ENCODE measurements around the gene TIMM22.
A peak's percentile ranks its signal among the peaks of the same experiment; 100 is the strongest.
"Not testable (repeated sequence)": the region's sequence is repeated elsewhere in the genome, so short reads cannot be mapped to it uniquely, and the experiment has no call there.

Gene TIMM22

GRCh38 chr17:964876-965275, 32.1 kb upstream of the TIMM22 start:
- FAIRE-seq, result peak; percentile 53
- peak; percentile 83 for DNase-seq (ENCODE audit: insufficient read length, low spot score)
- no peak for TF ChIP-seq CTCF (IDR thresholded peaks at IDR 0.05; ENCODE audit: insufficient read depth, missing control alignments)

- no peak for DNase-seq (ENCODE audit: insufficient read length, low spot score)
- TF ChIP-seq CTCF (IDR thresholded peaks at IDR 0.05; ENCODE audit: insufficient read depth, missing control alignments), result no peak
- FAIRE-seq, result peak; percentile 25
Observed at GRCh38 chr17:965311-965989, 31.5 kb upstream of the TIMM22 start.

- FAIRE-seq (no peak), DNase-seq (ENCODE audit: insufficient read length, low spot score) (no peak)
- no peak for TF ChIP-seq CTCF (IDR thresholded peaks at IDR 0.05; ENCODE audit: insufficient read depth, missing control alignments)
Observed at GRCh38 chr17:967122-967521, 29.8 kb upstream of the TIMM22 start.

GRCh38 chr17:968812-969730, 27.9 kb upstream of the TIMM22 start:
- no peak for TF ChIP-seq CTCF (IDR thresholded peaks at IDR 0.05; ENCODE audit: insufficient read depth, missing control alignments)
- DNase-seq (ENCODE audit: insufficient read length, low spot score) (no peak), FAIRE-seq (no peak)

GRCh38 chr17:969811-970355, 27.0 kb upstream of the TIMM22 start:
- DNase-seq (ENCODE audit: insufficient read length, low spot score) (no peak), FAIRE-seq (no peak)
- TF ChIP-seq CTCF (IDR thresholded peaks at IDR 0.05; ENCODE audit: insufficient read depth, missing control alignments), result no peak

GRCh38 chr17:970364-970763, 26.6 kb upstream of the TIMM22 start:
- DNase-seq (ENCODE audit: insufficient read length, low spot score) (no peak), FAIRE-seq (no peak)
- TF ChIP-seq CTCF (IDR thresholded peaks at IDR 0.05; ENCODE audit: insufficient read depth, missing control alignments), result no peak

GRCh38 chr17:971861-972260, 25.1 kb upstream of the TIMM22 start:
- not testable (repeated sequence) for FAIRE-seq; DNase-seq (ENCODE audit: insufficient read length, low spot score)
